A673 (cell line): ENCODE data around the gene ASIC2.

Experiments
- EZH2 ChIP-seq: fragments of 200-600 bp; sonication (generic); IDR thresholded peaks from 2 replicates; pipeline ENCODE4 v1.6.1; 2017; ENCODE audit warnings: borderline replicate concordance, low read depth, mild to moderate bottlenecking, mixed read lengths, antibody characterized with exemption, low read length; ENCODE audit not compliant: poor library complexity, severe bottlenecking
- TF ChIP-seq, protein P1 (sequence below): fragments of 300-800, 200-600 bp; sonication (generic); conservative IDR thresholded peaks from 2 replicates; pipeline ENCODE4 v1.5.1; 2017; ENCODE audit warnings: low read depth, mild to moderate bottlenecking, antibody characterized with exemption, low read length, moderate library complexity, mixed read lengths

DNA sequence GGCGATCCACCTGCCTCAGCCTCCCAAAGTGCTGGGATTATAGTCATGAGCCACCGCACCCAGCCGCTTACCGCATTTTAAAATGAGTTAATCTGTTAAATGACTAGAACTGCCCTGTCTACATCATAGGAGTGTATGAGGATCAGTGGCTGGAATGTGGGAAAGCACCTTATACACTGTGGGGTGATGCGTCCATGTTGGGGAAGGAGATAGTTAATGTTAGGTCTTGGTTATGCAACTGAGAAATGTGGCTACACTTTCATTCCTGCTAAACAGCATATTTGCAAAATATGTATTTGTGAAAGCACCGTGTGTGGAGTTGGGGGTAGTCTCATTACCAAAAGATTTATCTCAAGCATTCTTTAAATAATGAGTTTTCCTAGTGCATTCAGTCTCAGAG, 193.8 kb downstream of the ASIC2 start:
- TF ChIP-seq, protein P1, sequence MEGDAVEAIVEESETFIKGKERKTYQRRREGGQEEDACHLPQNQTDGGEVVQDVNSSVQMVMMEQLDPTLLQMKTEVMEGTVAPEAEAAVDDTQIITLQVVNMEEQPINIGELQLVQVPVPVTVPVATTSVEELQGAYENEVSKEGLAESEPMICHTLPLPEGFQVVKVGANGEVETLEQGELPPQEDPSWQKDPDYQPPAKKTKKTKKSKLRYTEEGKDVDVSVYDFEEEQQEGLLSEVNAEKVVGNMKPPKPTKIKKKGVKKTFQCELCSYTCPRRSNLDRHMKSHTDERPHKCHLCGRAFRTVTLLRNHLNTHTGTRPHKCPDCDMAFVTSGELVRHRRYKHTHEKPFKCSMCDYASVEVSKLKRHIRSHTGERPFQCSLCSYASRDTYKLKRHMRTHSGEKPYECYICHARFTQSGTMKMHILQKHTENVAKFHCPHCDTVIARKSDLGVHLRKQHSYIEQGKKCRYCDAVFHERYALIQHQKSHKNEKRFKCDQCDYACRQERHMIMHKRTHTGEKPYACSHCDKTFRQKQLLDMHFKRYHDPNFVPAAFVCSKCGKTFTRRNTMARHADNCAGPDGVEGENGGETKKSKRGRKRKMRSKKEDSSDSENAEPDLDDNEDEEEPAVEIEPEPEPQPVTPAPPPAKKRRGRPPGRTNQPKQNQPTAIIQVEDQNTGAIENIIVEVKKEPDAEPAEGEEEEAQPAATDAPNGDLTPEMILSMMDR, result no peak
- TF ChIP-seq EZH2, result no peak
